Stimulated activated CD8-positive, alpha-beta memory T cell treated with anti-CD3 and anti-CD28 coated beads, Interleukin-7, amount 100 ng/mL, for 4 hours (primary cell): ENCODE results near the gene MST1R.
"Not testable (repeated sequence)": the region's sequence is repeated elsewhere in the genome, so short reads cannot be mapped to it uniquely, and the experiment has no call there.

Experiments used
- DNase-seq, 2 donors: peaks; one replicate each; pipeline ENCODE4 v3.0.0-alpha.2; 2020; ENCODE audit warnings: low read depth in 2 of 2

MST1R gene

DNA sequence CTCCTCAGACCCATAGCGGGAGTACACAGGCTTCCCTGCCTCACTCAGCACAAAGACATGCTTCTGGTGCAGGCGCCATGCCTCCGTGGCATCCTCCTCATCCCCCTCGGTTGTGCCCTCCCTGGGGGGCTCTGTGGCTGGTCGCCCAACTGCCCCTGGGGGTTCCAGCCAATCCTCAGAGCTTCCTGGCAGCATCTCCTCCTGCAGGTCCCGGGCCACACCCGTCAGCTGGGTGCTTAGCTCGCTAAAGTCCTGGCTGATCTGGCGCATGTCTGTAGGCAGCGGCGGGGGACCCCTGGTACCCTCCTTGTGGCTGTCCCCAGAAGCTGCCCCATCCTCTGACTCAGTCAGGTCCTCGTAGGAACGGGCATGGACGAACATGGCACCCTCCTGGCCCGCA lies 7.9 kb upstream of the MST1R start:
- no peak for DNase-seq

DNA sequence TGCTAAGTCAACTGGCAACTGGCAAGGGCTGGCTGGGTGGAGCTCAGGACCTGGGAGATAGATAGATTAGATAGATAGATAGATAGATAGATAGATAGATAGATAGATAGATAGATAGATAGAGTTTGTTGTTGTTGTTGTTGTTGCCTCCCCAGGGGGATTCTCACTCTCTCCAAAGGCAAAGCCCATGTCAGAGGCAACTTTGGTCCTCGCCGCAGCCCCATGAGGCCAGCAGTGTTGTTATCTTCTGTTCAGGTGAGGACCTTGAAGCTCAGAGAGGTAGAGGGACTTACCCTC lies 7.4 kb upstream of the MST1R start:
- no peak for DNase-seq

DNA sequence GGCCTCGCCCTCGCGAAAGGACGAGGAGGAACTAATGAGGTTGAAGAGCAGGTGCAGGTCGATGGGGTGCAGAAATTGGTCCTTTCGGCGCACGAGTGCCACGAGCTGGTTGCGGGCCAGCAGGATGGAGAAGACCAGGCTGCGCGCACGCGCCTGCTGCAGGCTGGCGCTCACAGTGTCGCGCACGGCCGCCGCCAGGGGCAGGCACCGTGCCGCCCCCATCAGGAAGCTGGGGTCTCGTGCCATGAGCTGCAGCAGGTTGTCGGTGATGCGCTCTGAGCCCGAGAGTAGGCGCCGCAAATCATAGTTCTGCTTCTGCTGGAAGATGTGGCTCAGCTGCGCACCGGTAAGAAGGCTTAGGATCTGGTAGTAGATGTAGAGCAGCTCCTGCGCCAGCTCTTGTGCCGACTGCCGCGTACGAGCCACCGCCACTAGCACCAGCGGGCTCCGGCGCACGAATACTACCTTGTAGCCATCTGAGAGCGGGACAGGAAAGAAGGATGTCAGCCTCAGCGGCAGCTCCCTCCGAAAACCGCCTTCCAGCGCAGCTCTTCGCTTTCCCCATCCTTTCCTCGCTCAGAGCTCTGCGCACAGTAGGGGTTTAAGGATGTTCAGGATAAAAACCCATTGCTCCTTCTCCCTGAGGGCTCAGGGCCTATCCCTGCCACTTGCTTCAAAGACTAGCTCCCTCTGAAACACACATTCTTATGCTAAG lies 6.9 kb upstream of the MST1R start:
- DNase-seq: no peak

DNA sequence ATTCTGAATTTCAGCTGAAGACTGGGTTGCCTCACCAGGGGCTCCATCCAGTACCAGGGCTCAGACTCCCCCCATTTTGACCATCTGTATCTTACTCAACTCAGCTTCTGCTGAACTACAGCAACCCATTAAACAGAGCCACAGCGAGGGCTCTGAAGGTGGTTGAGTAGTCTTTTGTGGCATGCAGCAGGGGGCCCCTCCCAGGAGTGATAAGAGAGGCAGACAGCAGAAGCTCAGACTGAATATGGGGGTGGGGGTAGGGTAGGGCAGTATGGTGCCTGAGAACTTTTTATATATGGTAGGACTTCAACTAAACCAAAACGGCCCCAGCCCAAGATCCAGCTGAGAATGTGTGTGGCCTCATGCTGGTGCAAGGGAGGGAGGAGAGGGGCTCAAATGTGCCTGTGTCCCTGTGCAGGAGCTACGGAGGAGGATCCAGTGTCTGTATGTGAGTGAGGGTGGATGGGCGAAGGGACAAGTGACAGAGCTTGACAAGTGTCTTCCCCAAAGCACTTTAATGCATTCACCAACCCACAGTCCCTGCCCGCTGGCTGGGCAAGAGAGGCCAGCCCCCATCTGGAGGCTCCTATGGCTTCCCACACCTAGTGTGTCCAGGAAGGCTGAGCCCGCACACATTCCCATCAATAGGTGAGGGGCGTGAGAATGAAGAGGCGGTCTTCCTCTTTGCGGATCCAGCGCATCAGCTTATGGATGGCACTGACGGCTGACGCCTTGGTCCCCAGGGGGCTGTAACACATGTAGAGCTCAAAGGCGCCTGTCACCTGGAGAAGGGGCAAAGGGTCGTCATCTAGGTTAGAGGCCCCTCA lies 4.9 kb upstream of the MST1R start:
- DNase-seq: no peak

- DNase-seq: peak in 1 of 2 donors; percentile 23
Observed at GRCh38 chr3:49906073-49906743, 2.5 kb upstream of the MST1R start.

DNA sequence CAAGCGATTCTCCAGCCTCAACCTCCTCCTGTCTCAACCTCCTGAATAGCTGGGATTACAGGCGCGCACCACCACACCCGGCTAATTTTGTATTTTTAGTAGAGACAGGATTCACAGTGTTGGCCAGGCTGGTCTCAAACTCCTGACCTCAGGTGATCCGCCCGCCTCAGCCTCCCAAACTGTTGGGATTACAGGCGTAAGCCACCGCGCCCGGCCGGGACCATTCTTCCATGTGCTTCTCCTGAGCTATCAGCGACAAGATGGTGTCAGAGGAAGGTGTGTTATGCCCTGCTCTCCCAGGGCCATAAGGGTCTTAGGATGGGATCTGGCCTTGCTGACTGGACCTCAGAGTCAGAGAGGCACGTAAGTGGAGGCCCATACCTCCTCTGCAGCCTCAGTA lies 775 bp upstream of the MST1R start:
- DNase-seq: not testable (repeated sequence)

DNA sequence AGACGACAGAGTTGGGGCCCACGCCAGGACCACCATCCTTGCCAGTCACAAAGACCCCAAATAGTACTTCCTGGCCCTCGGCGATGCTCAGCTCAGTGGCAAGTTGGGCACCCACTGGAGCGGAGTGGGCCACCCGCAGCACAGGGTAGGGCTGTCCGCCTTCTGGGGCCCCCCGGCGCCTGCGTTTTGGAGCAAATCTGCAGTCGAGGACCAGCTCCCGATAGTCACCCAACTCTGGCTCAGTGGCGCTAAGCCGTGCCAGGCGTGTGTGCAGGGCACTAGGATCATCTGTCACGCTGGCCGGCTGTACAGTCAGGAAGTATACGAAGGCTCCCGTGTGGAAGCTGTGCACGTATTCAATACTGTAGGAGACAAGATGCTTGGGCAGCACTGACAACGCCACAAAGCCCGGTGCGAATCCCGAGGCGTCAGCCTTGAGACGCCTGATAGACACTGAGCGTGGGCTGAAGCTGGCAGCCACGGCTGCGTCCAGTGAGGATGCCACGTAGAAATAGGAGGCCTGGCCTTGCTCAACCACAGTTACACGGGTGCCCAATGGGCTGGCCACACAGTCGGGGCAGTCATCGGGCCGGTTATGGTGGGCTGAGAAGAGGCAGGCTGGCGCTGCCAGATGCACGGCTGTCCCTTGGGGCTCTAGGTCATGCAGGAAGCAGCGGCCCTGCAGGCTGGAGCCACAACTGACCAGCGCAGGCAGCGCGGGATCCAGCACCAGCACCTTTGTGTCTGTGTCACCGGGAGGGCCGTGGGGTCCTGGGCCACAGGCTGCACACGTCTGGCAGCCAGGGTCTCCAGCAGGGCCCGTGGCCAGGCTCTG lies 945 bp downstream of the MST1R start:
- DNase-seq: no peak

DNA sequence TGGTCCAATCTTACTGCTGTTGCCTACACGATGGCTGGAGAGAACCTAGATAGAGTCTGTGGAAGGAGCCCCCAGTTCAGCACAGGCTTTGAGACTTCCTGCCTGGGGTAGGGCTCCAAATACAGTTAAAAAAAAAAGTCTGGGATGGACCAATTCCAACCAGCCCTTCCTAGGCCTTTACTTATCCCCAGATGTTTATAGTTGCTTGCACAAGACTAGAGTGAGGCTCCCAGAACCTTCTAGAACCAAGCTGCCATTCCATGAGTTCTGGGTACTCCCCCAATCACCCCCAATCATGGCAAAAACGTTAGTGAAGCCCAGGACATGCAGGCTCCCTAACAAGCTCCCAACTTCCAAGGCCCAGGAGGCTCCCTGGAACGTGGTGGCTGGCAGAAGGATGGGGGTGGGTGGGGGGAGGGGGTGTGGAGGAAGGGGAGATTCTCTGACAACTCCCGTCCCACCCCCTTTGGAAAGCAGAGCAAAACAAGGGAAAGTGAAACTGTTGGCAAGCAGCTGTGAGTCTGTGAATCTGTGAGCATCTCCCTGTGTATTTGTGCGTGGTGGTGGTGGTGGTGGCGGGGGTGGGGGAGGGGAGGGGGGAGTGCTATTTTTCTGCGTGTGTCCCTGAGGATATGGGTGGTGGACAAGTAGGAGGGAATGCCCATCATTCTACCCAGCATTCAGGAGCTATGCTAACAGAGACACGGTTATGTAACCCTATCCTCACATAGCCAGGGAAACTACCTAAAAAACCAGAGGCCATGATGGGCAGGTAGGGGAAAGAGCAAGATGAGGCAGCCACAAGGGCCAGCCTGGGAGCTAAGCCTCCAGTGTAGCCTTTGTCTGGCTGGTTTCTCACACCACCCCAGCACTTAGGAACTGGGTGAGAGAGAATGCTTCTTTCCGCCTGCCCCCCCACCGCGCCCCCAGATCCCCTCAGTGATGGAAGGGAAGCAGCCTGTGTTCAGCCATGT lies 2.0 kb downstream of the MST1R start:
- no peak for DNase-seq

DNA sequence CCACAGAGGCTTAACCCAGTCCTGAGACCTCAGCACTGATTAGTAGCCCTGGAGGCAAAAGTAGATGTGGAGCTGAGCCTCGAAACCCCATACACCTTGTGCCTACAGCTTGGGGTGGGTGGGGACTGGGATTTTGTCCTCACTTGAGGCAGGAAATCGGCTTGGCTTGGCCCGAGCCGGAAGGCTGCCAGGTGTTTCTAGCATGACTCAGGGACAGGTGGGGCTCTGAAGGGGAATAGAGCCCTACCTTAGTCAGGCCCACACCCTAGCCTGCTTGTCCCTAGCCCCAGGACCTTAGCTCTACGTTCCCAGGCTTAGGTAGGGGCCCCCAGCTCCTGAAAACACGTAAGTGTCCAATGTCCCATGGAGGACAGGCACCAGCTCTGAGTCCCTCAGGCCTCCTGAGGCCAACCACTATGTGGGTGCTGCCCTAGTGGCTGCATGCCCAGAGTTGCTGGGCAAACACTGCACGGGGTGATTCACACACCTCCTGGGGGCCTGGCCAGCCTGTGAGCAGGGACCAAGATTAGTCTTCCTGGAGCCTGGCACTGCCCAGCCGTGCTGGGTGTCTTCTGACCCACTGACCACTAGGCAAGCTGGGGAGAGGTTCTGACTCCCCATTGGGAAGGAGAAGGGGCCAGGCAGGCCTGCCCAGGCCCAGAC lies 3.1 kb downstream of the MST1R start:
- no peak for DNase-seq

DNA sequence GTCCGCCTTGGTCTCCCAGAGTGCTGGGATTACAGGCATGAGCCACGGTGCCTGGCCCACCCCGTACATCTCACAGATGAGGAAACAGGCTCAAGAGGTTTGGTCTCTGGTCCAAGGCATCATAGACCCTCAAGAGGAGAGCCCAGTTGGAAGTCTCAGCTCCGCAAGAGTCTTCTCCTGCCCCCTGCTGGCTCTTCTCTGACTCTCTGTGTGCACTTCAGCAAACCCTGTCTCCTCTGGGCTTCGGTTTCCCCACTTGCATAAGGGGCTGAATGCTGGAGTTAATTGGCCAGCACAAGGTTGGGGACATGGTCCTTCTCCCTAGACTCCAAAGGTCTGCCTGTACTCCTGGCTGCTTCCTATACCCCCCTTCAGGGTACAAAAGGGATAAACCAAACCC lies 3.9 kb downstream of the MST1R start:
- DNase-seq: no peak

DNA sequence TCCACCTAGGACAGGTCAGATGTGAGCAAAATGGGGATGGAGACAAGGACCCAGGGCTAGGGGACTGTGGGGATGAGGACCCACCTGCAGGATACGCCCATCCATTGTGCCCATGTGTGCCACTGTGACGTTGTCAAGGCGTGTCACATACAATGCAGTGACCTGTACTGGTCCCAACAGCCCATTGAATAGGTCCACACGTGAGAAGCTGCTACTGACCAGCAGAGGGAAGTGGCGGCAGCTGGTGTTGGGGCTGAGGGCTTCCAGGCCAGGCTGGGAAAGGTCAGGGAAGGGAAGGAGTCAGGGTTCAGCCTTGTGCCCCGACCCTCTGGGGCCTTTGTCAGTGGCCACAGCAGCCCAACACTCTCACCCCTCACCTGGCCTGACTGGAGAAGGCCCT lies 4.7 kb downstream of the MST1R start:
- DNase-seq: no peak

GRCh38 chr3:49896345-49896744 lies 7.3 kb downstream of the MST1R start:
- DNase-seq: no peak

DNA sequence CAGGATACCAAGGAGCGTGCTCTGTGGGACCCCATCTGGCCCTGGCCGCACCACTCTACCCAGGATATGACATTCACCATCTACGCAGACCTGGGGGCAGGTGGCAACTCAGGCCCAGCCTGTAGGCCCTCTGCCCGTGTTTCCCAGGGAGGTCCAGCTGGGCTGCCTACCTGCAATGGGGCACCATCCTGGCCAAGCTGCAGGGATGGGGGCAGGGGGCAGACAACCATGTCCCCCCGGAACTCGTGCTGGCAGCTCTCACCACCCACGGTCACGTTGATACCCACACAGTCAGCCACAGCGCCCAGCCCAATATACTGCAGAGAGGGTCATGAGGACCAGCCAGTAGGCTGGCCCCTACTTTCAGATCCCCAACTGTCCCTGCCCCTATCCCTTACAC lies 7.9 kb downstream of the MST1R start:
- no peak for DNase-seq

DNA sequence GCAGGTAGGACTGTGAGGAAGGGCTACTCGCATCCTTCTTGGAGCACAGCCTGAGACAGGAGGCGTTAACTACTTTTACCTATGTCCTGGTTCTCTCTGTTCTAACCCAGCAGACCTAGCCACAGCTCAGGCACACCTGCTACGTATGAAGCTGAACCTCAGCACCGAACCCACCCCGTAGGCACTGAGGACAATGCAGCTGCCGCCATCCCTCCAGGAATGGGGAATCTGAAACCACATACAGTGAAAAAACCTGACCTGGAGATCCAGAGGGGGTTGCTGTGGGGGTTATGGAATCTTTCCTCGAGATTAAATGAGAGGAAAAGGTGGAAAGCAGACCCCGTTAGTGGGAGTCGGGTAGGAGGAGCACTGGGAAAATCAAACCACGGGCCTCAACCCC lies 14.4 kb downstream of the MST1R start:
- no peak for DNase-seq

GRCh38 chr3:49886922-49887265 lies 16.8 kb downstream of the MST1R start:
- DNase-seq: no peak

GRCh38 chr3:49883998-49884397 lies 19.7 kb downstream of the MST1R start:
- DNase-seq: no peak

- no peak for DNase-seq
Observed at GRCh38 chr3:49882166-49882565, 21.5 kb downstream of the MST1R start.

DNA sequence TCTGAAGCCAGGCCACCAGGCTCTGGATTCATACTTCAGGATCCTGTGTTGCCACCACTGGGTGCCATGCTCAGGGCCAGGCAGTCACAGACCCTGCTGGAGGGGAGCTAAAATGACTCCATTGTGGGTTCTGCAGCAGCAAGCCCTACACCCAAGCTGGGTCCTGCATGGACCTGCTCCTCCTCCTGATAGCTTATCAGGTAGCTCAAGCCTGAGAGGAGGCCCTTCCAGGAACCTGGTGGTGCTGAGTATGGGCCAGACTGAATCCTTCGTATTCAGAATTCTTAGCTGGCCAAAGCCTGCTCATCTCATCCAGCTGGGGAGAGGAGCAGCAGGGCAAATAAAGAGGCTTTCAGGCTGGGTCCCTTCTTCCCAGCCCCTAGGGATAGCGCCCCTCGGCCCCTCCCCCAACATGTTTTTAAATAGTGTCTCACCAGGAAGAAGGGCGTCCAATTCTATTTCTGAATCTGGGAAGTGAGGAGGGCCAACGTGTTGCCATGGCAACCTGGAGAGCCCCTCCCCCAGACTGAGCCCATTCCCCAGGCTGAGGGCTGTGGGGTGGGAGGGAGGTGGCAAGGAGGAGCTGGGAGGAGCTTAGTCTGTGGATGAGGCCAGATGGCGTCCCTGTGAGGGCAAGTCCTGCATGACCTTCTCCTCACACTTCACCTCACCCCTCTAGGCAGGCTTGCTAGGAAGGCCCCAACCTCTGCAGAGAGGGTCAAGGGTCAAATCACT lies 22.9 kb downstream of the MST1R start:
- no peak for DNase-seq

- no peak for DNase-seq
Observed at GRCh38 chr3:49879721-49880120, 24.0 kb downstream of the MST1R start.

DNA sequence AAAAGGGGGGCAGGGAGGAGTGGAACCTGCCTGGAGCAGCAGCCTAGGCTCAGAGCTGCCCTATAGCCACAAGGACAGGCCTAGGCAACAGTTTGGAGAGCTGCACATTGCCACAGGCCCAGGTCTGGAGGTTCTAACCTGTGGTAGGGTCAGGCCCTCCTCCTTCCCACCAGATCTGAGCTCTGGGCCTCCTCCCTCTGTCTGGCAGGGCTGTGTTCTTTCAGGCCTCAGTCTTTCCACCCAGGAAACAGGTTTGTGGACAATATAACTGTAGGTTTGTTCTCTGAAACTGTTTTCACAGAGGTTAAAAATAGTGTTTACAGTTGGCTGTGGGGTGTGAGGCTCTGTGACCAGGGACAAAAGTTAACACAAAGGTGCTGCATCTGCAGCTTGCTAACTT lies 25.0 kb downstream of the MST1R start:
- DNase-seq: no peak
